ENCODE data around the gene TANC2. TPM values are rescaled to one million over a fixed set of nuclear protein-coding genes. Genes with fewer than 3 reads are reported as not detected.
A peak's percentile ranks its signal among the peaks of the same experiment; 100 is the strongest.

Gene TANC2
- 31.7 TPM for polyA plus RNA-seq (2013, experiment 1 of 2; ENCODE audit: insufficient read length)
- 27.2 TPM for polyA plus RNA-seq (2013, experiment 2 of 2; ENCODE audit: insufficient read length)

DNA sequence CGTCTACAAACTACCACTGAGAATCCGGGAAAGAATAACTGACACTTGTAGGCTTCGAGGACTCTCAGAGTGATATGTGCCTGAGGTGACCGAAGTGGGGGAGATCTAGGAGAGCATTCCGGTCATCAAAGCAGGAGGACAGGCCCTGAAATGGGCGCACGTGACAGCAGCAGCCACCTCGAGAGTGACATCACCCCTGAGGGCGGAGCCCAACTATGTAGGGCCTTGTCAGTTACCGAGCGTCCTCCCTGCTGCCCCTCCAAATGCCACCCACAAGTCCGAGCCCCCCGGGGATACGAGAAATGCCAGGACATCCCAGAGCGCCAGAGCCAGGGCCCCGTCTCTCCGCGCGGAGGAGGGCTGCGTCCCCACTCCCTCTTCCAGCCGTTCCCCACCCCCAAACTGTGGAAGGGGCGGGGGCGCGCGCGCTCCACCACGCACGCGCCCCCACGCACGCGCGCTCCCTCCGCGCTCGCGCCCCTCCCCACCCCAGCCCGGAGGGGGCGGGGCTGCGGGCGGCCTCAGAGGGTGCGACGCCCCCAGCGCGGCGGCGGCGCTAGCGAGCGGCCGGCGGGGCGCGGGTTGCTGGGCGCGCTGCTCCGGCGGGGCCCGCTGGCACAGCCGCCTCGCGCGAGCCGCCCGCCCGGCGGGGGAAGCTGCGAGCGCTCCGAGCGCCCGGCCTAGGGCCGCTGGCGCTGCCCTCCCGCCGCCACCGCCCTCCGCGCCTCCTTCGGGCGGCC is at the start of gene TANC2:
Gene TANC2, plus strand, starts transcription at position 550 of the 740 bp plus-strand sequence. CDS start 43,325 bp downstream, outside the sequence.
- peak; percentile 82 for DNase-seq

- DNase-seq: peak; percentile 9
These were observed 49.1 kb upstream of the TANC2 start for GRCh38 chr17:62916684-62917571.

DNA sequence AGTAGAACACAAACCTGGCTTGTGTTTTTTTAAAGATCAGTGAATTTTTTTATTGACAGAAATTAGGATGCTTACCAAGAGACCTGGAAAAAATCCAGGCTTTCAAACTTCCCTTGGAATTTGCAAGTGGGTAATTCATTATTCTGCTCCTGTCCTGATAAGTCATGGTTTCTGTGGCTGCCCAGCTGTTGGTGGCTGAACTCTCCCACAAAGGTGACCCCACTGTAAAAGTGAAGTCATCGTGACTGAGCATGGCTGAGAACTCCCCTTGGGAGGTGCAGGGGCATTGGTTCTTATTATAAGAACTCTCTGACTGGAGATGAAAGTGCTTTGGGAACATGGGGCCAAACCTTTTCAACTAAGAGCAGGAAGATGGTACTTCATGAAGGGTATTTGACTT is 46.6 kb upstream of the TANC2 start:
- peak; percentile 41 for DNase-seq

- DNase-seq: no peak
These were observed 45.7 kb upstream of the TANC2 start for GRCh38 chr17:62920300-62920699.

GRCh38 chr17:62921817-62922216 is 44.2 kb upstream of the TANC2 start:
- no peak for DNase-seq

DNA sequence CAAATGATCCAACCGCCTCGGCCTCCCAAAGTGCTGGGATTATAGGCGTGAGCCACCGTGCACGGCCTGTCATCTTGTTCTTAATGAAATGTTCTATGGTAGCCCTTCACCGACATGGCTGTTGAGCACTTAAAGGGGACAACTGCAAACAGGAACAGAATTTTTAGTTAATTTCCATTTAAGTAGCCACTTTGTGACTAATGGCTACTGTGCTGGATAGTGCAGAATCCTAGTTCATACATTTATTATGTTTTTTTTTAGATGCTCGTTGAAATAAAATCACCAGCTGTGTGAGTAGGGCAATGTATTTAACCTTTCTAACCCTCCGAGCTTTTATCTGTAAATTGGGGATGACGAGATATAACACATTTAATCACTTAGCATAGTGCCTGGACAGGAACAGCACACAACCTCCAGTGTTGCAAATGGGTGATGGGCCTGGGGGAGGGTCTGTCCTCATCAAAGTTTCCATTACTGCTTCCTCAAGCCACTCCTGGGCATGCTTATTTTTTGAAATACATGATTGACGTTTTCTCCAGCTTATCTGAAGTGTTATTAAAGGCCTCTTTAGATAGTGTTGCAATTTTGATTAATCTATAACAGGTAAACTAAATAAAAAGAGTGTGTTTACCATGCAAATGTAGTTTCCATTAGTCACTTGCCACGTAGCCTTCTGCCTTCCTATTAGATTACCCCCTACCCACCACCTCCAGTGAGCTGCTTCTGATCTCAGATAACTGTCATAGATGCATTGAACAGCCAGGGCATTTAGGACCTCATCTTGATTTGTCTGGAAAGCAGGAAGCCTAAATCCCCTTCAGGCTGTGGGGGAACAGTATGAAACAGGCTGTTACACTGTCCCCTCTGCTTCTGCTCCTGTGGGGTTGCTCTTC is 42.5 kb upstream of the TANC2 start:
- DNase-seq: no peak

GRCh38 chr17:62925267-62925836 is 40.7 kb upstream of the TANC2 start:
- DNase-seq: no peak

GRCh38 chr17:62927083-62927482 is 39.0 kb upstream of the TANC2 start:
- DNase-seq: no peak

DNA sequence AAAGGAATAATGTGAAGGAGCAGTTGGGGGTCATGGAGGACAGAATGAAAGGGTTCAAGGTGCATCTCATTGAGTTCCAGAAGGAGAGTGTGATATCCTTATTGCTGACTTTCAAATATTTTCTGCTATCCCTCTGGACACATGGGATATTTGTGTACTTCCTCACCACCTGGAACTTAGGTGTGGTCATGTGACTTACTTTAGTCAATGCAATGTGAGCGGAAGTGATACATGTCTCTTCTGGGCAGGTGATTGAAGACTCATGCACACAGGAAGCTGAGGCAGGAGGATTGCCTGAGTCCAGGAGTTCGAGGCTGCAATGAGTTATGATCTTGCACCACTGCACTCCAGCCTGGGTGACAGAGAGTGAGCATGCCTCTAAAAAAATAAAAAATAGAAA is 36.7 kb upstream of the TANC2 start:
- DNase-seq: no peak

- peak; percentile 40 for DNase-seq
These were observed 34.9 kb upstream of the TANC2 start for GRCh38 chr17:62931101-62931500.

- DNase-seq: peak; percentile 28
These were observed 32.3 kb upstream of the TANC2 start for GRCh38 chr17:62933501-62934385.

DNA sequence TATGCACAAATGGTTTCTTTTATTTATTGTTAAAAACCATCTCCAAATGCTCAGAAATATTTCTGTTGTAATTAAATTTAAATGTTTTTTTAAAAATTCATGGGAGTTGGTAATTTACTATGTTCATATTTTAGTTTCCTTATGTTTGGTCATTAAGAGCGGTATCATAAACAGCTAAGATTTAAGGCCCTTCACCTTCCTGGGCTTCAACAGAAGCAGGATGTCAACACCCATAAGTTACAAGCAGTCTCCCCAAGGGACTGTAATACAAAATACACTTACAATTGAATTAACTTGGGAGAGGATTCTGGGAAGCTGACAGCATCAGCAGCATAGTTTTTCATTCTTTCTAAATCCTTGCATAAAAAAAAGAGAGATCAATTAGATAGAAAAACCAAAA is 30.9 kb upstream of the TANC2 start:
- no peak for DNase-seq

- no peak for DNase-seq
These were observed 30.5 kb upstream of the TANC2 start for GRCh38 chr17:62935523-62935922.

DNA sequence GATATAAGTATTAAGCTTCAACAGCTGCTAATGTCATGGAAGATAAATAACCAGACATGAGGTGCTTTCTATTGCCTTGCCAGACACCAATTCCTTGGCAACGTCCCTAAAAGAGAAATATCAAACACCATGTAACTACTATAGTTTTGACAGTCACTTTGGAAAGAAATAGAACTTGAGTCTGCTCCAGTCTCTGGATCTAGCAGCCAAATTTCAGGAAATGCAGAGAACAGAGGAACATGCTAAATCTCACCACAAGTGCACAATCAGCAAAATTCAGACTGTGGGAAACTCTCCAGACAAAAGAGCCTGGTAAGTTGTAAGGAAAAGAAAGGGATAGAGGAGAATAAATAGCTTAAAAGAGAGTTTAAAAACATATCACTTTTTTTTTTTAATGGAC is 28.4 kb upstream of the TANC2 start:
- no peak for DNase-seq

- DNase-seq: no peak
These were observed 24.6 kb upstream of the TANC2 start for GRCh38 chr17:62941358-62941991.

- DNase-seq: no peak
These were observed 17.7 kb upstream of the TANC2 start for GRCh38 chr17:62948370-62948769.

GRCh38 chr17:62949036-62949435 is 17.0 kb upstream of the TANC2 start:
- DNase-seq: no peak

- peak; percentile 54 for DNase-seq
These were observed 16.0 kb upstream of the TANC2 start for GRCh38 chr17:62950067-62950466.

DNA sequence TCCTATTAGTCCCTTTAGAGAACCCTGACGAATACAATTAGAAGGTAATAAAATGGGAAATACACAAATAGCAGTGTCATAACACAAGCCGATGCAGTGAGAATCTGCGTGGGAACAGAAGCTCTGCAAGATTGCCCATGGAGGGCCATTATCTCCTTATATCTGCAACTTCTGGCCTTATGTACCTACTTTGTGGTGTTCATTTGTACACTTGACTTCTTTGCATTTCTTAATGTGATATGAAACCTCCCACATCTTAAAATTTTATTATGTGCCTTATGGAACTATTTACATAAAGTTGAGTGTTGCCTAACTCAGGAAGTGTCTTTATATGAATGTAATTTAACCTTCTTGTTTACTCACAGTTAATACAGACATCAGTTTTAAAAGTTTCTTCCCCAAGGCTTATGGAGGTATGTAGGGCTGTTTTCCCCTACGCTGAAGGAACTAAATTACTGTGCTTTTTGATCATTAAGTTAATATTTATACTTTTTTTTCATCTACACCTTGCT is 10.1 kb upstream of the TANC2 start:
- no peak for DNase-seq

GRCh38 chr17:62963296-62963695 is 2.7 kb upstream of the TANC2 start:
- peak; percentile 73 for DNase-seq
